Fibroblast of peridontal ligament (primary cell): ENCODE measurements around the gene NLRC3.

Experiments used
- DNase-seq: peaks from one replicate; pipeline ENCODE4 v3.0.0-alpha.2; 2010; ENCODE audit errors: extremely low read depth

The NLRC3 gene

GRCh38 chr16:3598236-3598635, 21.0 kb upstream of the NLRC3 start:
- no peak for DNase-seq

DNA sequence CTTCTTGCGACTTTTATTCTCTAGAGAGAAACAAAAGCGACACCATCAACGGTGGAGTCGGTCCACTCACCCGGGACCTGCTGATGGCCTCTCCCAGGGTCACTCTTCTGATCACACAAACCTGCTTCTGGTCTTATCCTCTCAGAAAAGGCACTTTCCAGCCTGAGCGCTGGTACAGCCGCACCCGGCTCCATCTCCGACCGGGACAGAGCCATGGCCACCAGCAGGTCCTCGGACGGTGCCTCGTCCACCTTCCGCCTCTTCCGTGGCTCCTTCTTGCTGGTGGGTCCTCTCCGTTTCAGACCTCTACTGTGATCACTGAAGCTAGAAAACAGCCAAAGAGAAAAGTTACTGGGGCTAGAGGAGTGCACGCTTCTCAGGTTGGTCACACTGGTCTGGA, 20.5 kb upstream of the NLRC3 start:
- no peak for DNase-seq

DNA sequence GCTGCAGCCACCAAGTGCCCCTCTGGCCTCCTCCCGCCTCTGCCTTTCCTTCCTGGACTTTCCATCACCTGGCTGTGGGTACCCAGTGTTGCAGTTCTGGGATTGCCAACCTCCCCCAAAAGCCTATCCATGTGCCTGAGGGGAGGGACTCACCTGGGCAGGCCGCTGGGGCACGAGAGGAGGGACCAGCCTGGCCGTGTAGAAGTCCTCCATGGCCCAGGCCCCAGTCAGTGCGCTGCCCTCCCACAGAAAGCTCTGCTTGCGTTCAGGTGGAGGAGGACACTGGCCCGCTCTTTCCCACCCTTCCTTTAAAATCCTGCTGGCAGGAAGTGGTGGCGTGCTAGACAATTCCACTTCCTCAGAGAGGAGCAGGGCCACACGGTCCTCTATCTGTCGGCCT, 20.0 kb upstream of the NLRC3 start:
- DNase-seq, result no peak

DNA sequence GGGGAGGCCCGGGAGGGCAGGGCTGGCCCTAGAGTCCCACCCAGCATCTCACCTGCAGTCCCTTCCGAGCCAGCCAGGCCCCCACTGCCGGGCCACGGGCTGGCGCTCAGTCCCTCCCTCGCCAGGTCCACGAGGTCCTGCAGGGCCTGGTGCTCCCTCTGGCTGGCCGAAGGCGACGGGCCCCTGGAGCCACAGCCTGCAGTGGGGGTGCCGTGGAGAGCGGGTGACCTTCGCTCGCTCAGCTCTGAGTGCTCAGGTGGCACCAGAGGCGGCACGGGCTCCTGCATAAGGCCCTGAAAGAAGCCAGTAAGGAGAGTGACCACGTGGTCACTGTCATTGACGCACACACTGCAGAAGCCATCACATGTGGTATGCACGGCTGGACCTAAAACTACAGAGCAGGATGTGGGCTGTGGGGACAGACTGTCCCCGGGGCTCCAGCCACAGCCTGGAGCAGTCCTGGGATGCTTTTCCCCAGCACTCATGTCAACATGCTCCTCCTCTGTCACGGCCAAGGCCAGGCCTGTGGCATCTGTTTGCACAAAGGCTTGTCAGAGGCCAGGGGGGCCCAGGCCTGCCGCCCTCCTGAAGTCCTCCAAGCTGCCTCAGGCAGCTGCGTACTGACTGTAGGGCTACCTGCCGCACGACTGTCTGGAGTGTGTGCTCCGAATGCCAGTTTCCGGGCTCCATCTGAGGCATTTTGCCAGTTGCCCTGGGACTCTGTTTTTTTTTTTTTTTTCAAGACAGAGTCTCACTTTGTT, 19.1 kb upstream of the NLRC3 start:
- no peak for DNase-seq

- no peak for DNase-seq
Measured at GRCh38 chr16:3595521-3596021, 18.4 kb upstream of the NLRC3 start.

DNA sequence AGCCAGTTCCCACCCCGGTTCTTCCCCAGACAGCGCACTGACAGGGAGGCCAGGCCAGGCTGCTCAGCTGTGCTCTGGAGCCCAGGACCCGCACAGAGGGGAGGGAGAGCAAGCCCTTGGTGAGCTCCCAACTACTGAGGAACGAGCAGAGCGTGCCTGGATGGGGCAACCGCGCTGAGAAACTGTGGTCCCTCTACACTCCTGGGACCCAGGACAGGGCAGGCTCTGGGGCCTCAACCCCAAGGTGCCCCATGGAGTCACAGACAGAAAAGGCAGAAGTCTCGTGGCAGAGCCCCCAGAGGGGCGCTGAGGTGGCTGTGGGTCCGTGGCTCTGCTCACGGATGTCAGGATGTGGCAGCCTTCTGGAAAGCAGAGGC, 17.9 kb upstream of the NLRC3 start:
- no peak for DNase-seq

DNA sequence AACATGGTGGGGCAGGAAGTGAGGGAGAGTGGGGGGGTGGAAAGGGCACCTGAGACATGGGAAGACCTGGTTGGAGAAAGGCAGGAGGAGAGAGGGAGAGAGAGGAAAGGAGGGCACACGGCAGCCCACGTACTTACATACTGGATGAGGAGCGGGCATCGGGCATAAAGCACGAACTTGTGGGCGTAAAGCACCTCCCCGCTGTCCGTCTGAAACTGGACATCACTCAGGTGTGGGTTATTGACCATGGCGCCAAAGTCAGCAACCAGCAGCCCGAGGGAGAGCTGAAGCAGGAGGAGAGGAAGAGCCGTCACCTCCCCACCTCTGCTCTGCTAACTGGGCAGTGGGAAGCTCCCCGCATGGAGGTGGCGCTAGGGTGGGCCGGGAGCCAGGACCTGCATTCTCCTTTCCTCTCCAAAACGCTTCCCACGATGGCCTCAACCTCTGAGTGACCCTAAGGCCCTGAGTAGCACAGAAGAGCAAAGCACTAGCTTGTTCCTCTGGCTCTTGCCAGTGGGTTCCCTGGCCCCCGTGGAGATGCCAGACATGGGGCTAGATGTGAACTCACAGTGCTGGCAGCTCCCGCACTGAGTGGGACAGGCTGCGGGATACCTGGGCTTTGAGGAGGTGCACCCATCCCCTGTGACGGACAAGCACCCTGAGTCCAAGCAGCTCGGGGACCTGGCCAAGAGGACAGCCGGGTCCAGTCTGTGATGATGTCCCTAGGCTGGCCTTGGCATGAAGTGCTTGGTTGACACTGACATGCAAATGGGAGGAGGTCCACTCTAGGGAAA, 17.3 kb upstream of the NLRC3 start:
- no peak for DNase-seq

- no peak for DNase-seq
Measured at GRCh38 chr16:3592559-3592958, 15.4 kb upstream of the NLRC3 start.

GRCh38 chr16:3591991-3592390, 14.8 kb upstream of the NLRC3 start:
- no peak for DNase-seq

GRCh38 chr16:3591436-3591803, 14.2 kb upstream of the NLRC3 start:
- DNase-seq, result no peak

GRCh38 chr16:3590736-3591435, 13.7 kb upstream of the NLRC3 start:
- DNase-seq, result no peak

DNA sequence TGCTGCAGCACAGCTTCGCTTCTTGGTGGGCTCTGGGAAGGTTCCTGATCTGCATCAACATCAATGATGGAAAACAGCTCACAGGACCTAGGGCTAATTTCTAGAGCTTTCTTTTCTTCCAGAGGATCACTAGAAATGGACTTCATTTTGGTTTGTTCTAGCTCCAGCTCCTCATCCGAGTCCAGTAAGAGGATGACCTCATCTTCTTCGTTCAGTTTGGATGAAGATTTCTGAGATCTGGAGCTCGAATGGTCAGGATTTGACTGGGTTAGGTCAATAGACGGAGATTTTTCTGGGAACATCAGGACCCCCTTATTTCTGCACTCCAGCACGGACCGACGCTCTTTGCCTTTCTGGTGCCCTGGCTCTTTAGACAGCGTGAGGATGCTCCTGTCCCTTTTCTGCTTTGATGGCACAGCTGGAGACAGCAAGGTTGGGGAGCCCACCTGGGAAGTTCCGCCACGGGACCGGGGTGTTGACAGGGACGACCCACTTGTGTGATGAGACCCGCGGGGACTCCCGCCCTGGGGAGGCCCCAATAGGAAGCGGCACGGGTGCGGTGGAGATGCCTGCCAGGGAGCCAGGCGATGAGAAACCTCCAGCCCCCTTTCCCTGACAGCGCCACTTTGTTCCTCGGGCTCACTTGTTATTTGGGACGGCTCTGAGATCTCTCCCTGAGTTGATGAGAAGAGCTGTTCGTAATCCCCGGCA, 12.9 kb upstream of the NLRC3 start:
- DNase-seq, result no peak

GRCh38 chr16:3589441-3589921, 12.3 kb upstream of the NLRC3 start:
- no peak for DNase-seq

DNA sequence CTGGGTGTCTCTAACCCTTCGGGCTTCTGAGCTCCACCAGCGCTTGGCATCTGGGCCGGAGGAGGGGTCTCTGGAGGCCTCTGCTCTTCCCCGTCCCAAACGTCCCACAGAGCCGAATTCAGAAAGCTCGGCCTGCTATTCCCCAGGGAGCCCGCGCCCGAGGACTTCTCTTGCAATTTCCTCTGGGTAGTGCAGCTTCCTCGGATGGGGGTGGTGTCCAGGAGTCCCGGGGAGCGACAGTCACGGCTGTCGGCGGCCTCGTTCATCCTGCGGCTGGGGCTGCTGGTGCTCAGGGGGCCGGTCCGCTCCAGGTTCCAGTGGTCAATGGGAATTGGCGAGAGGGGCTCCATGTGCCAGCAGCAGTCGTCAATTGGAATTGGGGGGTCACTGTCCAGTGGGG, 11.8 kb upstream of the NLRC3 start:
- no peak for DNase-seq

DNA sequence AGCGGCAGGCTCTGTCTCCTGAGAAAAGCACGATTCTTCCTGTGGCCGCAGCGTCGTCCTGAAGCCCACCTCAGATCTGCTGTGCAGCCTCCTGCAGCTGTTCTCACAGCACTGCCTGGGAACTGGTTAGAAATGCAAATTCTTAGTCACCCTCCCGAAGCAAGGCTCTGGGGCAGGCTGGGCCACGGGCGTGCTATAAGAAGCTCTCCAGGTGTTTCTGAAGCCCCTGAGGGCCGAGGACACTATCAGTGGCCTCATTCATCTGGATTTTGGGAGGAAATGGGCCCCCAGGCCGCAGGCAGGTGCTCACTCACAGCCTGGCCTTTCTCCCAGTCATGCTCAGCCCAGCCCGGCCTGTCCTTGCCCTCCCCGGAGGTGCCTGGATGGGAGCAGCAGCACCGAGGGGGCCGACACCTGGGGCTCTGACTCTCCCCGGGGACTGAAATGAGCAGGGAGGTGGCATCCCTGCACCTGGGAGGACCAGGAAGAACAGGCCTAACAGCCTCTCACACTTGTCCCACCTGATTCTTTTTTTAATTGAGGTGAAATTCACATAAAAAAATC, 10.4 kb upstream of the NLRC3 start:
- DNase-seq, result no peak

- DNase-seq, result no peak
Measured at GRCh38 chr16:3584412-3584811, 7.2 kb upstream of the NLRC3 start.

GRCh38 chr16:3583303-3584038, 6.3 kb upstream of the NLRC3 start:
- no peak for DNase-seq

GRCh38 chr16:3582276-3583165, 5.3 kb upstream of the NLRC3 start:
- no peak for DNase-seq

DNA sequence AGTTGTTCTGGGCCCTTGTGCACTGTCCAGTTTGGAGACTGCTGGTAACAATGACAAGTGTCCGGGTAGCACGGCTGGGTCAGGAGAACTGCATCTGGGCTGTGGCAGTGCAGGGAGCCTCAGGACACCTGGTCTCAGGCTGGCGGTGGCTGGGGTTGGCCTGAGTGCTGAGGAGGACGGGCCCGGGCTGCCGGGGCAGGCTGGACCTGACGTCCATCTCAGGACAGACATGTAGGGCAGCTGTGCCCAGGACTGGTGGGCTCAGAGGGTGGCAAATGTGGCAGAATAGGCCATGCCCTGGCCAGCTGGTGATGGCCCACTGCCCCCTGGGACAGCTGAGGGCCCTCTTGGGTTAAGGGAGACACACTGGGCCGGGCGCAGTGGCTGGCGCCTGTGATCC, 4.2 kb upstream of the NLRC3 start:
- no peak for DNase-seq

DNA sequence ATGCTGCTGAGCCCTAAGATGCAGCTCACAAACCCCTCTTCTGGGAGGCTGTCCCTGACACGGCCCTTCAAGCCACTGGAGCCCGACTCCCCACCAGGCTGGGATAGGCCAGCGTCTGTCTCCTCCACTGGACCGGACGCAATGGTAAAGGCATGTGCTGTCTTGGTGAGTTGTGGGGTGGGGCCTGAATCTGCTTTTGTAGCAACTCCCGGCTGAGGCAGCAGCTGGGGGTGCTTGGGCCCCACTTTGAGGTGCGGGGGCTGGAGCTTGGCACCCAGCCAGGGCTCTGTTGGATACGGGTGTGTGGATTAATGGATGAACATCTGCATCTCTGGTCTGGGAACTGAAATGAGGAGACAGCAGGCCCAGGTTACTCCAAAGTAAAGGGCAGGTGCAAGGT, 3.5 kb upstream of the NLRC3 start:
- no peak for DNase-seq
